Neuronal stem cell (in vitro differentiated cells): ENCODE results near the gene TBC1D3I. TPM values are rescaled to one million over a fixed set of nuclear protein-coding genes. Genes with fewer than 3 reads are reported as not detected.
"Not testable (repeated sequence)": the region's sequence is repeated elsewhere in the genome, so short reads cannot be mapped to it uniquely, and the experiment has no call there.

Experiments used
- DNase-seq: peaks from one replicate; pipeline ENCODE4 v3.0.0-alpha.2; 2013; ENCODE audit warnings: low spot score
- H2AFZ ChIP-seq: one replicate; pipeline ENCODE4 v1.6.1; 2013; ENCODE audit warnings: mild to moderate bottlenecking, low read length, inconsistent platforms
- H2AK5ac ChIP-seq: 2 replicates; pipeline ENCODE4 v1.6.1; 2013; ENCODE audit warnings: low read depth, mild to moderate bottlenecking, inconsistent platforms, low read length, moderate library complexity, mixed read lengths
- H2BK120ac ChIP-seq: 2 replicates; pipeline ENCODE4 v1.6.1; 2013; ENCODE audit warnings: low read depth, mild to moderate bottlenecking, inconsistent platforms, low read length, moderate library complexity, mixed read lengths
- H2BK12ac ChIP-seq: one replicate; pipeline ENCODE4 v1.6.1; 2013; ENCODE audit warnings: low read length, inconsistent platforms
- H2BK15ac ChIP-seq: 2 replicates; pipeline ENCODE4 v1.6.1; 2013; ENCODE audit warnings: mild to moderate bottlenecking, low read length, inconsistent platforms, mixed read lengths
- H2BK5ac ChIP-seq: one replicate; pipeline ENCODE4 v1.6.1; 2013; ENCODE audit warnings: inconsistent platforms, mild to moderate bottlenecking, low read length, moderate library complexity
- H3K14ac ChIP-seq: one replicate; pipeline ENCODE4 v1.6.1; 2013; ENCODE audit warnings: low read length, inconsistent platforms
- H3K18ac ChIP-seq: 2 replicates; pipeline ENCODE4 v1.6.1; 2013; ENCODE audit warnings: low read length, inconsistent platforms
- H3K23ac ChIP-seq: 2 replicates; pipeline ENCODE4 v1.6.1; 2013; ENCODE audit warnings: low read depth, mild to moderate bottlenecking, mixed read lengths, low read length, inconsistent platforms; ENCODE audit not compliant: poor library complexity
- H3K27ac ChIP-seq: replicated peaks from 3 replicates; pipeline ENCODE4 v1.5.1; 2013; ENCODE audit warnings: low read length, inconsistent platforms
- H3K27me3 ChIP-seq, 3 experiments: 2 replicates each; pipeline ENCODE4 v1.6.1; 2013; ENCODE audit warnings: low read length in 3 of 3, mild to moderate bottlenecking in 2 of 3, inconsistent platforms in 1 of 3, low read depth in 1 of 3, mixed read lengths in 1 of 3, moderate library complexity in 1 of 3; ENCODE audit not compliant: control insufficient read depth in 3 of 3, insufficient read depth in 3 of 3
- H3K36me3 ChIP-seq, 2 donors: replicated peaks in 1 of 2; 2 replicates each; pipeline ENCODE4 v1.6.1; 2013; ENCODE audit warnings: low read length in 2 of 2; ENCODE audit not compliant: control insufficient read depth in 2 of 2, insufficient read depth in 2 of 2
- H3K4ac ChIP-seq: 2 replicates; pipeline ENCODE4 v1.6.1; 2013; ENCODE audit warnings: inconsistent platforms, mild to moderate bottlenecking, low read length, moderate library complexity
- H3K4me1 ChIP-seq, 2 donors: 1 replicate in 1 of 2; 2 replicates in 1 of 2; pipeline ENCODE4 v1.6.1; 2013; ENCODE audit warnings: low read length in 2 of 2, low read depth in 1 of 2; ENCODE audit not compliant: control insufficient read depth in 2 of 2, insufficient read depth in 1 of 2
- H3K4me2 ChIP-seq: one replicate; pipeline ENCODE4 v1.6.1; 2013; ENCODE audit warnings: mild to moderate bottlenecking, low read length, inconsistent platforms; ENCODE audit not compliant: insufficient read depth, poor library complexity, severe bottlenecking
- H3K4me3 ChIP-seq, 2 donors: 2 replicates each; pipeline ENCODE4 v1.5.1; 2013; ENCODE audit warnings: low read length in 2 of 2, mild to moderate bottlenecking in 2 of 2, inconsistent platforms in 1 of 2, moderate library complexity in 1 of 2
- H3K79me1 ChIP-seq: one replicate; pipeline ENCODE4 v1.6.1; 2013; ENCODE audit warnings: low read depth, mild to moderate bottlenecking, inconsistent platforms, low read length, moderate library complexity
- H3K9ac ChIP-seq: one replicate; pipeline ENCODE4 v1.6.1; 2013; ENCODE audit warnings: mild to moderate bottlenecking, low read depth, low read length, inconsistent platforms; ENCODE audit not compliant: poor library complexity
- H3K9me3 ChIP-seq, 2 donors: replicated peaks in 1 of 2; 2 replicates each; pipeline versions ENCODE3 to v1.6.1; 2013; ENCODE audit warnings: low read length in 2 of 2, mild to moderate bottlenecking in 2 of 2, inconsistent platforms in 1 of 2, low read depth in 1 of 2, mixed read lengths in 1 of 2, moderate library complexity in 1 of 2; ENCODE audit not compliant: control insufficient read depth in 2 of 2, insufficient read depth in 1 of 2
- H4K8ac ChIP-seq: one replicate; pipeline ENCODE4 v1.6.1; 2013; ENCODE audit warnings: low read depth, mild to moderate bottlenecking, inconsistent platforms, low read length, moderate library complexity
- H4K91ac ChIP-seq: one replicate; pipeline ENCODE4 v1.6.1; 2013; ENCODE audit warnings: low read length, low read depth, mild to moderate bottlenecking, inconsistent platforms; ENCODE audit not compliant: poor library complexity
- WGBS, 2 donors: extraction: QIAGEN DNeasy Blood & Tissue Kit; methylation state at CpG; one replicate each; pipeline ENCODE4 v1.1.7; 2013; ENCODE audit warnings: missing lambda C conversion rate in 2 of 2, mixed read lengths in 1 of 2; ENCODE audit not compliant: insufficient read length in 2 of 2, insufficient replicate concordance in 1 of 2; ENCODE audit errors: extremely low coverage in 2 of 2; 5-methylcytosine and 5-hydroxymethylcytosine counted together
- polyA plus RNA-seq, 2 experiments: library from polyadenylated mRNA; stranded (reverse); fragments of 200-250 nt; gene quantifications; one replicate each; pipeline ENCODE4 v1.2.3, GENCODE V29; 2013

The TBC1D3I gene
- 0.14 TPM for polyA plus RNA-seq (2013, experiment 1 of 2)
- polyA plus RNA-seq (2013, experiment 2 of 2) = 0.32 TPM

GRCh38 chr17:36264470-36264869 is at the start of gene TBC1D3I:
TBC1D3I (minus strand) TSS chr17:36264570; CDS start chr17:36262985, 1,585 bp downstream.
- H3K9ac ChIP-seq, H4K8ac ChIP-seq, H3K36me3 ChIP-seq, H3K27me3 ChIP-seq, DNase-seq, H2BK5ac ChIP-seq, H3K4ac ChIP-seq, H3K4me3 ChIP-seq, H3K9me3 ChIP-seq, H2BK120ac ChIP-seq, H2AK5ac ChIP-seq, H3K18ac ChIP-seq, H2BK15ac ChIP-seq, H3K4me2 ChIP-seq, H4K91ac ChIP-seq, H3K4me1 ChIP-seq, H2AFZ ChIP-seq, H3K79me1 ChIP-seq, H3K23ac ChIP-seq, H2BK12ac ChIP-seq, H3K14ac ChIP-seq, H3K27ac ChIP-seq: not testable (repeated sequence)
- WGBS, 2 donors = no CpG with 5 or more reads among the region's 11 CpGs

GRCh38 chr17:36295161-36295560 is 30.8 kb upstream of the TBC1D3I start:
- not testable (repeated sequence) for H2AK5ac ChIP-seq, H2BK5ac ChIP-seq, H3K27me3 ChIP-seq, H3K18ac ChIP-seq, H2BK15ac ChIP-seq, H3K4ac ChIP-seq, H3K9me3 ChIP-seq, H3K4me3 ChIP-seq, H3K23ac ChIP-seq, H3K27ac ChIP-seq, H3K79me1 ChIP-seq, H3K4me1 ChIP-seq, H2AFZ ChIP-seq, H4K91ac ChIP-seq, H3K14ac ChIP-seq, H2BK120ac ChIP-seq, H4K8ac ChIP-seq, H3K36me3 ChIP-seq, H3K9ac ChIP-seq, H2BK12ac ChIP-seq, H3K4me2 ChIP-seq, DNase-seq
- no CpG with 5 or more reads among the region's 1 CpG for WGBS, 2 donors

- H3K4ac ChIP-seq, H2BK120ac ChIP-seq, H2BK12ac ChIP-seq, H2AK5ac ChIP-seq, H3K36me3 ChIP-seq, H3K9me3 ChIP-seq, H3K4me1 ChIP-seq, H3K27ac ChIP-seq, DNase-seq, H2BK5ac ChIP-seq, H3K23ac ChIP-seq, H3K14ac ChIP-seq, H3K27me3 ChIP-seq, H2AFZ ChIP-seq, H2BK15ac ChIP-seq, H4K91ac ChIP-seq, H3K79me1 ChIP-seq, H3K4me3 ChIP-seq, H3K9ac ChIP-seq, H3K18ac ChIP-seq, H3K4me2 ChIP-seq, H4K8ac ChIP-seq: not testable (repeated sequence)
- no CpG with 5 or more reads among the region's 2 CpGs for WGBS, 2 donors
Measured at GRCh38 chr17:36289965-36290612, 25.7 kb upstream of the TBC1D3I start.

- not testable (repeated sequence) for H3K14ac ChIP-seq, H3K27ac ChIP-seq
Measured at GRCh38 chr17:36284219-36284618, 19.8 kb upstream of the TBC1D3I start.

More at GRCh38 chr17:36284219-36284618, 19.8 kb upstream of the TBC1D3I start:
- no CpG with 5 or more reads among the region's 5 CpGs for WGBS, 2 donors
- not testable (repeated sequence) for H3K18ac ChIP-seq, H3K9me3 ChIP-seq, H2AFZ ChIP-seq, H3K4me2 ChIP-seq, H3K4me3 ChIP-seq, H3K36me3 ChIP-seq, H2AK5ac ChIP-seq, H2BK12ac ChIP-seq, DNase-seq, H2BK120ac ChIP-seq, H2BK15ac ChIP-seq, H3K4me1 ChIP-seq, H3K4ac ChIP-seq, H3K9ac ChIP-seq, H3K79me1 ChIP-seq, H4K91ac ChIP-seq, H3K27me3 ChIP-seq, H2BK5ac ChIP-seq, H4K8ac ChIP-seq, H3K23ac ChIP-seq
